Peyer's patch (tissue), 4 donors: ENCODE measurements around the gene USP40. TPM values are rescaled to one million over a fixed set of nuclear protein-coding genes. Genes with fewer than 3 reads are reported as not detected.

Experiments used
- DNase-seq, 3 donors: peaks; one replicate each; pipeline ENCODE4 v3.0.0-alpha.2; 2017 to 2019
- H3K27ac ChIP-seq, 4 donors: fragments of 200-600 bp; sonication (generic); one replicate each; pipeline ENCODE4 v1.5.1; 2016 to 2019
- H3K27me3 ChIP-seq, 2 donors: fragments of 200-600 bp; sonication (generic); one replicate each; pipeline ENCODE4 v1.5.1; 2019
- H3K36me3 ChIP-seq, 3 donors: fragments of 200-600 bp; sonication (generic); one replicate each; pipeline ENCODE4 v1.5.1; 2016 to 2019
- H3K4me1 ChIP-seq, 4 donors: fragments of 200-600 bp; sonication (generic); one replicate each; pipeline ENCODE4 v1.5.1; 2016 to 2019
- H3K4me3 ChIP-seq, 4 donors: fragments of 200-600 bp; sonication (generic); 1 replicate in 3 of 4; 2 replicates in 1 of 4; pipeline ENCODE4 v1.5.1; 2016 to 2019; ENCODE audit warnings: mild to moderate bottlenecking in 1 of 4
- H3K9me3 ChIP-seq, 4 donors: fragments of 200-600 bp; sonication (generic); one replicate each; pipeline ENCODE4 v1.5.1; 2016 to 2019; ENCODE audit warnings: mild to moderate bottlenecking in 1 of 4
- POLR2A ChIP-seq, 2 donors: fragments of 450-650 bp; IDR thresholded peaks; one replicate each; pipeline ENCODE4 v1.5.1; 2017; ENCODE audit warnings: antibody characterized with exemption in 2 of 2, mild to moderate bottlenecking in 2 of 2, moderate library complexity in 2 of 2
- total RNA-seq, 4 donors: library from RNA; depleted of rRNA; stranded (reverse); fragments of >200 nt; gene quantifications; one replicate each; pipeline ENCODE4 v1.1.0, GENCODE V29; 2016
- TF ChIP-seq, protein P1 (sequence below), 6 experiments: fragments of 450-650 bp in 4 of 6; fragments of 200-600 bp in 2 of 6; sonication (generic) in 1 of 6; IDR thresholded peaks; one replicate each; pipeline ENCODE4 v1.5.1; 2017 to 2019; ENCODE audit warnings: antibody characterized with exemption in 6 of 6, mild to moderate bottlenecking in 3 of 6, moderate library complexity in 1 of 6

USP40 gene
- total RNA-seq, 4 donors from 2014 or later, result 34.3 to 58.7 (median 45.0) TPM

DNA sequence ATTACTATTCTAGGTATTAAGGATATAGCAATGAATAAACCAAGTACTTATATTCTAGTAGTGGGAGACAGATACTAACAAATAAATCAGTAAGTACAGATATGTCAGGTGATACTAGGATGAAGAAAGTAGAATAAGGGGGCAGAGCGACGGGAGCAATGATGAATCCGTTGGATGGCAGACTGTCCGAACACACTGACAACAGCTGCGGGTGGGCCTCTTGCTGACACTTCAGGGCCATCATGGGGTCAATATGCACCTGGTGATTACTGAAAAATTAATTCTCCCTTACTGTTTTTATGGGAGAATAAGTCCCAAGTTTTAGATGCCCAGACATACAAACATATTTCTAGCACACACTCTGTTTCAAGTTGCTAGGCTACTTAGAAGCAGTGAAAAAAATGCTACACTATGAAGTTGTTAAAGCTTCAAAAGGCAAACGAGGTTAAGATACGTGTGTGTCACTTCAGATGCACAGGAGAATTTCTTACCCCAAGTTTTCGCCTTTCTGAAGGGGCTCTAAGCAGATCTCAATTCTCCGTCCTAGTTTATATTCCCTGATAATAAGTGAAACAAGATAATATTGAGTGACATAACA lies 78.7 kb downstream of the USP40 start:
- TF ChIP-seq, protein P1, sequence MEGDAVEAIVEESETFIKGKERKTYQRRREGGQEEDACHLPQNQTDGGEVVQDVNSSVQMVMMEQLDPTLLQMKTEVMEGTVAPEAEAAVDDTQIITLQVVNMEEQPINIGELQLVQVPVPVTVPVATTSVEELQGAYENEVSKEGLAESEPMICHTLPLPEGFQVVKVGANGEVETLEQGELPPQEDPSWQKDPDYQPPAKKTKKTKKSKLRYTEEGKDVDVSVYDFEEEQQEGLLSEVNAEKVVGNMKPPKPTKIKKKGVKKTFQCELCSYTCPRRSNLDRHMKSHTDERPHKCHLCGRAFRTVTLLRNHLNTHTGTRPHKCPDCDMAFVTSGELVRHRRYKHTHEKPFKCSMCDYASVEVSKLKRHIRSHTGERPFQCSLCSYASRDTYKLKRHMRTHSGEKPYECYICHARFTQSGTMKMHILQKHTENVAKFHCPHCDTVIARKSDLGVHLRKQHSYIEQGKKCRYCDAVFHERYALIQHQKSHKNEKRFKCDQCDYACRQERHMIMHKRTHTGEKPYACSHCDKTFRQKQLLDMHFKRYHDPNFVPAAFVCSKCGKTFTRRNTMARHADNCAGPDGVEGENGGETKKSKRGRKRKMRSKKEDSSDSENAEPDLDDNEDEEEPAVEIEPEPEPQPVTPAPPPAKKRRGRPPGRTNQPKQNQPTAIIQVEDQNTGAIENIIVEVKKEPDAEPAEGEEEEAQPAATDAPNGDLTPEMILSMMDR (IDR thresholded peaks at IDR 0.05), result no peak
- no peak for TF ChIP-seq POLR2A (IDR thresholded peaks at IDR 0.05)
- no peak overlapping the region for H3K27ac ChIP-seq
- no peaks in the 10 kb centered on the region for H3K27me3 ChIP-seq
- no peak for DNase-seq
- no peaks in the 10 kb centered on the region for H3K4me1 ChIP-seq
- no peaks in the 10 kb centered on the region for H3K9me3 ChIP-seq
- no peak overlapping the region for H3K4me3 ChIP-seq
- H3K36me3 ChIP-seq, result peaks cover 0 to 73% (median 0%) of the 10 kb centered on the region in 3 donors

DNA sequence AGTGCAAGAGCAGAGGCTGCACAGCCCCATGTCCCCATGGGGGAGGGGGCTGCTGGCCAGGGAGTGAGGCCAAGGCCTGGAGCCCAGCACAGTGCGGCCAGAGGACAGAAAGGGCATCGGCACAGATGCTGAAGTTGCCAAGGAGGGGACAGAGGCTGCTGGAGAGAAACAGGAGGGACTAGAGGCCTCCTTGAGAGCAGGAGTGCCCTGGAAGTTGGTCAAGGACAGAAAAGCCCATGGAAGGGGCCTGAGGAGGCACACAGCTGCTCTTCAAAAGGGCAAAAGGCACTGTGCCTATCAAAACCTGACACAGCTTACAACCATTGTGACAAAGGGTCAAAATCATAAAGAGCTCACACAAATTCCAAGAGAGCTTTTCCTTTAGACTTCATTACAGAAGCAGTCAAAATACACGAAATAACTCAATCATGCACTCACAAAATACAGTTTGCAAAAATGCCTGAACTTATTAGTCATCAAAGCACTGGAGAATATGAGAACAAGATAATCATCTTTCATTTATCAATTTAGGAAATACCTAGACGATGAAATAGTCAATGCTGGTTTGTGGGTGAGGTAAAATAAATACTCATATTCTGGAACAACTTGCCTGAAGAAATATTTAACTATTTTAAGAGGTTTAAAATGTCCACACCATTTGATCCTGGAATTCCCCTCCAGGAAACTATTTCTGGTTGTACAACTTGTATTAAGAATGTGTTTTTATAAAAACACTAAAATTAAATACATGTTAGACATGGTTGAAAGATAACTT lies 79.6 kb downstream of the USP40 start:
- H3K36me3 ChIP-seq, result peaks cover 0 to 68% (median 0%) of the 10 kb centered on the region in 3 donors
- TF ChIP-seq POLR2A (IDR thresholded peaks at IDR 0.05), result no peak
- TF ChIP-seq, protein P1 (IDR thresholded peaks at IDR 0.05), result no peak
- DNase-seq, result no peak
- H3K27me3 ChIP-seq, result no peaks in the 10 kb centered on the region
- no peak overlapping the region for H3K27ac ChIP-seq
- no peaks in the 10 kb centered on the region for H3K4me1 ChIP-seq
- H3K4me3 ChIP-seq, result no peak overlapping the region
- no peaks in the 10 kb centered on the region for H3K9me3 ChIP-seq

DNA sequence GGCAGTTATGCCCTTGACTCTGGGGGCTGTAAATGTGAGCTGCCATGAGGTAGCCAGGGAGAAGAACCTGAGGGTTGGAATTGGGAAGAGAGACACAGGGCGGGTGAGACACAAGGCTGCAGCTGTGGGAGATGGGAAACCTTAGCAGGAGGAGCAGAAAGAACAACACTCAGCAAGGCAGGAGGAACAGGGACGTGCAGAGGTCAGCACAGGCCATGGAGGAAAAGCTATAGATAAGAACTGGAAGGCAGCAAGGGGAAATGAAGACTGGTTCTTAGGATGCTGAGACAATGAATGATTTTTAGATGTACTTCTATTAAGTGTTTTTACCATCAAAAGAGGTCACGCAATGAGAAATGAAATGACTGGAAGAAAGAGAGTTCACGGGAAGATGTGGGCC lies 80.2 kb downstream of the USP40 start:
- Histone ChIP-seq H3K27me3 (no peaks in the 10 kb centered on the region), H3K27ac (no peak overlapping the region), H3K4me1 (no peaks in the 10 kb centered on the region), H3K9me3 (no peaks in the 10 kb centered on the region), H3K36me3 (peaks cover 0 to 63% (median 0%) of the 10 kb centered on the region in 3 donors), H3K4me3 (no peak overlapping the region)
- DNase-seq, result no peak
- no peak for TF ChIP-seq POLR2A (IDR thresholded peaks at IDR 0.05)
- TF ChIP-seq, protein P1 (IDR thresholded peaks at IDR 0.05), result no peak

DNA sequence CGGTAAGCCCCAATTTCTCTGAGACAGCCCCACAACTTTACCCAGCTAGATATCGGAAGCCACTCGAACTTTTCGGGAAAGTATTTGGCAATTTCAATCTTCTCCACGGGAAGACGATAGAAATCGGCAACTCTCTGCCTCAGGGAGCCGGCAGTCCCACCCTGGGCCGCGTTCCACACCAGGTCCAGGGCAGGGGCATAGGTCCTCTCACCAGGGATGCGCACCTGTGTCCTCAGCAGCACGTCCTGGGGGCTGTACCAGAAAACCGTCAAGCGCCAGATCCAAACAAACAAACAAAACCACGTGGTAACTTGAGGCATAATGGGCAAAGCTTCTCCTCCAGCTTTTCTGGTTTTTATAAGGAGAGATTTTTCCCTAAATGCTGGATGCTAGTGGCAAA lies 80.9 kb downstream of the USP40 start:
- no peak overlapping the region for H3K4me3 ChIP-seq
- DNase-seq, result no peak
- H3K27me3 ChIP-seq, result no peaks in the 10 kb centered on the region
- no peaks in the 10 kb centered on the region for H3K9me3 ChIP-seq
- H3K36me3 ChIP-seq, result peaks cover 0 to 58% (median 0%) of the 10 kb centered on the region in 3 donors
- H3K4me1 ChIP-seq, result no peaks in the 10 kb centered on the region
- TF ChIP-seq POLR2A (IDR thresholded peaks at IDR 0.05), result no peak
- TF ChIP-seq, protein P1 (IDR thresholded peaks at IDR 0.05), result no peak
- H3K27ac ChIP-seq, result no peak overlapping the region

DNA sequence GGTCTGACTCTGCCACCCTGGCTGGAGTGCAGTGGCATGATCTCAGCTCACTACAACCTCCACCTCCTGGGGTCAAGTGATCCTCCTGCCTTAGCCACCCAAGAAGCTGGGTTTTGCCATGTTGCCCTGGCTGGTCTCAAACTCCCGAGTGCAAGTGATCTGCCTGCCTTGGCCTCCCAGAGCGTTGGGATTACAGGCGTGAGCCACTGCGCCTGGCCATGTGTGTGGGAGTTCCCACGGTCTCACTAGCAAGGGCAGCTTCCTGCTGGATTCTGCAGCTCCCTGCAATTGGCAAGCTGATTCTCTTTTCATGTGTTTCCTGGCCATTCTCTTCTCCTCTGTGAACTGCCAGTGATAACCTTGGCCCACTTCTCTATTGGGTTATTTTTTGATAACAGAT lies 84.0 kb downstream of the USP40 start:
- Histone ChIP-seq H3K9me3 (no peaks in the 10 kb centered on the region), H3K4me1 (no peaks in the 10 kb centered on the region), H3K4me3 (no peak overlapping the region), H3K27ac (no peak overlapping the region), H3K27me3 (no peaks in the 10 kb centered on the region), H3K36me3 (peaks cover 0 to 44% (median 0%) of the 10 kb centered on the region in 3 donors)
- no peak for TF ChIP-seq POLR2A (IDR thresholded peaks at IDR 0.05)
- TF ChIP-seq, protein P1 (IDR thresholded peaks at IDR 0.05), result no peak
- DNase-seq, result no peak
